GM13977 (cell line): ENCODE data around the gene NXPE2.

Experiments
- DNase-seq: peaks from one replicate; pipeline ENCODE4 v3.0.0; 2012; ENCODE audit warnings: low spot score
- CTCF ChIP-seq: IDR thresholded peaks from 2 replicates; pipeline ENCODE4 v1.5.1; 2012; ENCODE audit warnings: mild to moderate bottlenecking, control low read depth; ENCODE audit not compliant: insufficient read depth; ENCODE audit errors: extremely low read depth, missing control alignments
- in situ Hi-C: fragments of 300-500 bp; cut with MboI; formaldehyde crosslinking; loops from one replicate; pipeline ENCODE4 v1.12.0; 2022; ENCODE audit warnings: low sequenced_read_pairs, low pct_unique_long_range_greater_than_20kb, mixed read lengths, inconsistent platforms; ENCODE audit not compliant: unreplicated experiment

NXPE2 gene

GRCh38 chr11:114705280-114706024 lies 27.1 kb downstream of the NXPE2 start:
- in situ Hi-C loops, result no loop called here
- no peak for DNase-seq
- TF ChIP-seq CTCF, result no peak

- TF ChIP-seq CTCF, result no peak
- no peak for DNase-seq
- in situ Hi-C loops, result no loop called here
These were observed 31.6 kb downstream of the NXPE2 start for GRCh38 chr11:114709960-114710359.

GRCh38 chr11:114713756-114714155 lies 35.4 kb downstream of the NXPE2 start:
- no peak for DNase-seq
- in situ Hi-C loops, result no loop called here
- no peak for TF ChIP-seq CTCF

GRCh38 chr11:114719562-114719961 lies 41.2 kb downstream of the NXPE2 start:
- TF ChIP-seq CTCF, result no peak
- in situ Hi-C loops, result no loop called here
- DNase-seq, result no peak

GRCh38 chr11:114724916-114725524 lies 46.7 kb downstream of the NXPE2 start:
- in situ Hi-C loops, result no loop called here
- DNase-seq, result no peak
- no peak for TF ChIP-seq CTCF

- no peak for TF ChIP-seq CTCF
- in situ Hi-C loops, result no loop called here
- no peak for DNase-seq
These were observed 47.3 kb downstream of the NXPE2 start for GRCh38 chr11:114725623-114726022.
